Anterior cingulate cortex (tissue), 58 donors: Measurements from ENCODE around the gene CALM1.
"Not testable (repeated sequence)": the region's sequence is repeated elsewhere in the genome, so short reads cannot be mapped to it uniquely, and the experiment has no call there.

Experiments used
- DNase-seq, 58 donors: peaks; one replicate each; lab custom pipeline; 2025; lab: John Stamatoyannopoulos, UW

Gene CALM1

GRCh38 chr14:90382491-90383125, 14.2 kb upstream of the CALM1 start:
- peak in 56 of 58 donors; percentile 41 to 89 (median 80) for DNase-seq

- peak; percentile 94 to 100 (median 99) for DNase-seq
Observed at GRCh38 chr14:90383126-90383730, 13.6 kb upstream of the CALM1 start.

- DNase-seq = peak in 50 of 58 donors; percentile 33 to 83 (median 65)
Observed at GRCh38 chr14:90383731-90384542, 12.9 kb upstream of the CALM1 start.

DNA sequence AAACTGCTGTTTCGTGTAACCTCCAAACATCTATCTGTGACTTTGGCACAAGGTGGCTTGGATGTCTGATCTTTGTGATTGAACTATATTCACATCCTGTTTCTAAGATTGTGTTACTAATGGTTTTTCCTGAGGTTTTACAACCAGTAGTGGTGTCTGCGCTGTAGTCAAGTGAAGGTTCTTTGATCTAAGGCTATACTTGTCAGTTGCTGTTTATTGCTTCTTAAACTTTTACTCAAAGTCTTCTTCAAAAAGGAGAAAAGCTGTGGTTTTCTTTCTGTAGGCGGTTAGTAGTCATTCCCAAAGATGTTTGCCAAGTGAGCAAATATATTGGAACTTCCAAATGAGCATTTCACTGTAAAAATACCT, 12.3 kb upstream of the CALM1 start:
- DNase-seq = no peak

- DNase-seq = no peak
Observed at GRCh38 chr14:90386321-90386720, 10.5 kb upstream of the CALM1 start.

DNA sequence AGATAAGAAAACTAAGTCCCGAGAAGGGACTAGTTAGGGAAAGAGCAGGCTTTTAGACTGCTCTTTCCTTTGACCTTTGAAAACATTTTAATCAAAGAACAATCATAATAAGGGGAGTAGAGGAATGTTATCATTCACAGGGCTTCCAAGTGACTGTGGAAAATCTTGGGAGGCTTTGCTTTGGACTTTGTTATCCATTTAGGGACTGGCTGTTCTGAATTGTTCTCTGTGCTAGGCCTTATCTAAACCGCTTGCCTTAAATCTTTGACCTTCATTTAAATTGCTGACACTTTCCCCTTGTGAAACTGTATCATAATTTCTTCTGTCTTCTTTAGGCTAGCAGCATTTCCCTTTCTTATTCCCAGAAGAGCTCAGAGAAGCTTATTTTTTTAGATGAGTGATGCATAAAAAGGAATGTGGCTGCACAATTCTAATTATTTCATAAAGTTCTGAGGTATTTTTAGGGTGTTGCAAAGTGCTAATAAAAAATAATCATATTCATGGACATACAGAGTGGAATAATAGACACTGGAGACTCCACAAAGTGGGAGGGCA, 9.5 kb upstream of the CALM1 start:
- no peak for DNase-seq

DNA sequence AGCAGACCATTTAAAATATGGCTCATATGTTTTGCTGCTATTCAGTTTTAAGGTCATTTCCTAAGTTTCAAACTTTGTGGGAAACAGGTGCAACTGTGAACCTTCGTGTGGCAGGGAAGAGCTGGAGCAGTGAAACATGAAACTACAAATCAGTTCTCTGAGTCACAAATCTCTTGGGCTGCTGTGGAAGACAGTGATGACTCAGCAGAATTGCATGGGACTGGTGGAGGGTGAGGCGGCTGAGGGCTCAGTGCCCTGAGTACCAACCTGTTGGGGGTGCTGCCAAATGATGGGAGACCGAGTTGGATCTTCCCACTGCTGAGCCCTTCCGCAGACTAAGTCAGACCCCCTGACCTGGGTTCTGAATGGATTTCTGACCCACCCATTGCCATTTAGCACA, 8.4 kb upstream of the CALM1 start:
- no peak for DNase-seq

DNA sequence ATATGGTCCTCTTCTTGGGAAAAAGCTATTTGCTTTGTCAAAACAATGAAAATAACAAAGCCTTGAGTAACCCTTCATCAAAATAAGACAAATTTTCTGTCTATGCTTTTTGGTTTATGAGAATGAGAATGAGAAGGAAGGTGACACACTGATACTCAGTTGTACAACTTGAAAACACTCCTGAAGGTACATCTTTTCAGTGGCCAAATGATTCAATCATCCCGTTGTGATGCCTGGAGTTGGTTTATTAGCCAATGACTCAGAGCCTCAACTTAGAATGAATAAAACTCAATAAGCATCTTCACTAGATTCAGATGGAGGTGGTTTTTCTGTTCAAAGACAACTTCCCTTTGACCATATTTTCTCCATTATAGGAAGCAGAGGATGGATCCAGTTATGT, 7.8 kb upstream of the CALM1 start:
- DNase-seq = no peak

DNA sequence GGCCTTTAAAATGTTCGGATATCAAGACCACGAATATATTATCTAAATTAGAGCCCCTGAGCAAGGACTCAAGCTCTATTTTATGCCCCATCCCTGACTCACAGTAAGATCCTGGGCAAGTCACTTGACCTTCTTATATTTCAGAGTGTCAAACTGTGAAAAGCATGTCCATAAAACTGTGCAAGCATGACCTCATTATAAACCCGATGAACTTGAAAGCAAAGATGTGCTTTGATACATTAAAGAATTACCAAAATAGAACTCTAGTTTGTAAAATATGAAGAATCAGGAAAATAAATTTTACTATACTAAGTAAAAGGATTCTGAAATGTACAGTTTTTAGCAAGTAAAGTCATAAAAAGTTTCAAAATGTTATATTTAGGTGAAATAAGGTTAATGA, 2.9 kb upstream of the CALM1 start:
- no peak for DNase-seq

GRCh38 chr14:90394782-90395181, 2.0 kb upstream of the CALM1 start:
- DNase-seq = not testable (repeated sequence)

- peak in 50 of 58 donors; percentile 29 to 76 (median 60) for DNase-seq
Observed at GRCh38 chr14:90397425-90398314, 841 bp downstream of the CALM1 start.

DNA sequence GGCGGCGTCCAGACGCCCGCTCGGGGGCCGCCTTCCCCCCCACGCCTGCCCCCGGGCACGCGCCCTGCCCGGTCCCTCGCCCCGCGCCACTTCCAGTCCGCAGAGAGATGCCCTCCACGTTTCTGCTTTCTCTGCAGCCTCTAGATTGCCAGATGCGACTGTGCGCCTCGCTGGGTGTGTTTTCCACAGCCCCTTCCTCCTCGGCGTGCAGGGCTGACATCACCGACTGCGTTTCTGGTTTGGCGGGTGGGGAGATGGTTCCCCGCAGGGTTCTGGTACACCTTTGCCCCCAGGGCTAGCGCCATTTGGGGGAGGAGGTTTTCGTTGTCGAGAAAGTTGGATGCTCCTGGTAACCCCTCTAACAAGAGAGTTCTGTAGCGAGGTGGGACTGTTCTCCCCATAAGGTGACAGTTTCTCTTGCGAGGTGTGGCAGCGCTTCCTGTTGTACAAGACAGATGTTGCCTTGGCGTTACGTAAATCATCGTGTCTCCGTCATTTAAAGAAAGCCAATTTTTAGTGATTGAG, 1.5 kb downstream of the CALM1 start:
- DNase-seq = peak in 21 of 58 donors; percentile 31 to 76 (median 63)

GRCh38 chr14:90398841-90399540, 2.2 kb downstream of the CALM1 start:
- no peak for DNase-seq

DNA sequence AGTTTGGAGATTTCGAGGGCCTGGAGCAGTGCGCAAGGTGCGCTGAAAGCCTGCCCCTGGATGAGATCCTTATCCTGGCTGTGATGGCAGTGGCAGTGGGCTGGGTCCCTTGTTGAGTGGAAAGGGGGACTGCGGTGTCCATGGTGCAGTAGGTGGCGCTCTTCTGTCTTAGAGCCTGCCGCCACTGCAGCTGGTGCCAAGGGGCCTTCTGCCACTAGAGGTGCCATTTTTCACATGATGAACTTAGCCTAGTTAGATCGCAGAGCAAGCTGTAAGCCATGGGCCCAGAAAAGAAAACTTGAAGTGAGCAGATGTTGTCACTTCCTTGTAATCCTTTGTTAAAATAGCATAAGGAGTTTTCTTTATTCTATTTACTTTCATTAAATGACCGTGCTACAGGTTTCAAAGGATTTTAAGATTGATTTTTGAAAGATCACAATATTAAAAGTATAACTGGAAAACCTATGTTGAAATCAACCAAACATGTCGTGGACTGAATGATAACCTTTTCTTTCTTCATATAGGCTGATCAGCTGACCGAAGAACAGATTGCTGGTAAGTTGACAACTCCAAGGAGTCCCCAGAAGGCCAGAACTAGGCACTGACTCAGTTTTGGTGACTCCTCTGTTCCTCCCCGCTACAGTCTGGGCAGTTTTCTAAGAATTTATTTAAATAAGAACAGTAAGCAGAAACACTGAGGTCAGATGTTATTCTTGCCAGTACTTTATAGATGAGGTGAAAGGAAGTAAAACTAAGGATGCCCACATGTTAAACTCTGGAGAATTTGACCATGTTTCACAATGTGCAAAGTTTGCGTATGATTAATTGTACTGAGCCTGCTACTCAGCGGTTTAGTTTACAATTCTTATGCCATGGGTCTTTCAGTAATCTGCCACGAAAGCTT, 3.0 kb downstream of the CALM1 start:
- peak in 56 of 58 donors; percentile 40 to 95 (median 86) for DNase-seq

- no peak for DNase-seq
Observed at GRCh38 chr14:90400904-90401561, 4.2 kb downstream of the CALM1 start.

DNA sequence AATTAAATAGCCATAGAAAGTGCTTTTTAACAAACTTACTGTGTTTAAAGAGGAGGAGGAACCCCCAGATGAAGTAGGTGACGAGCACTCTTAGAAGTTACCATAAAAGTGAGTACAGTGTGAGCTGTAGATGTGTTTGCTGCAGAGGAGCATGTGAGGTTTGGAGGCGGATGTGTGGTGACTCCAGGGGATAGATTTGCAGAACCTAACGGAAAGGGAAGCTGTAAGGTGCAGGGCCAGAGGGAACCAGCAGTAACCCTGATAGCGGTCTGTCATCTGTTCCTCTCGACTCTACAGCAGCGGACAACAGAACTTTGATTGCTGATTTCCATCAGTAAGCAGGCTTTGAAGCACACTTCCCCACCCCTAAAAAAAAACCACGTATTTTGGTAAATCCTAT, 5.2 kb downstream of the CALM1 start:
- no peak for DNase-seq

- DNase-seq = no peak
Observed at GRCh38 chr14:90403065-90403464, 6.2 kb downstream of the CALM1 start.

- no peak for DNase-seq
Observed at GRCh38 chr14:90405101-90405500, 8.3 kb downstream of the CALM1 start.
